HepG2 (cell line): ENCODE results near the gene ETFB. TPM values are rescaled to one million over a fixed set of nuclear protein-coding genes. Genes with fewer than 3 reads are reported as not detected.

ENCODE experiments used
- GABPB1 ChIP-seq: IDR thresholded peaks from 2 replicates; pipeline ENCODE4 v1.6.1; 2016; ENCODE audit warnings: mild to moderate bottlenecking, missing genetic modification reagents, moderate library complexity, missing compliant biosample characterization
- RFX5 ChIP-seq: IDR thresholded peaks from 2 replicates; pipeline ENCODE4 v1.6.1; 2011; ENCODE audit warnings: low read depth, low read length, improper control_type of control experiment
- SIN3B ChIP-seq: fragments of 150-350 bp; IDR thresholded peaks from 2 replicates; pipeline ENCODE4 v1.6.1; 2014; ENCODE audit warnings: low read length
- STAT5B ChIP-seq: sonication (generic); formaldehyde crosslinking; IDR thresholded peaks from 2 replicates; pipeline ENCODE4 v1.4.0; 2020; ENCODE audit warnings: missing genetic modification reagents
- U2AF2 ChIP-seq: fragments of 200-400 bp; formaldehyde crosslinking; IDR thresholded peaks from 2 replicates; pipeline ENCODE4 v1.6.1; 2017; ENCODE audit warnings: low read depth, mild to moderate bottlenecking, low read length
- ZNF44 ChIP-seq: sonication (generic); formaldehyde crosslinking; IDR thresholded peaks from 2 replicates; pipeline ENCODE4 v1.5.1; 2020; ENCODE audit warnings: mild to moderate bottlenecking, missing genetic modification reagents
- polyA plus RNA-seq, 8 experiments: library from polyadenylated mRNA; depleted of rRNA in 3 of 8; stranded (reverse) in 7 of 8; unstranded in 1 of 8; fragments of >200 nt; fragmentation: Illumina TruSeq in 4 of 8; extraction: Trizol in 4 of 8; gene quantifications; 2 replicates each; pipeline versions ENCODE4 v1.2.1 to v1.2.3, GENCODE V29; 2011 to 2016; ENCODE audit warnings: low read depth in 4 of 8, missing spikeins in 1 of 8, mixed read lengths in 1 of 8; ENCODE audit not compliant: insufficient read depth in 1 of 8
- total RNA-seq, 5 experiments: library from RNA; depleted of rRNA; stranded (reverse); fragments of >200 nt; fragmentation: Illumina TruSeq; extraction: Trizol; gene quantifications; 2 replicates each; pipeline ENCODE4 v1.2.3, GENCODE V29; 2016; ENCODE audit warnings: low read depth in 1 of 5
- TF ChIP-seq, protein P1 (sequence below): sonication (generic); formaldehyde crosslinking; IDR thresholded peaks from one replicate; pipeline ENCODE4 v1.5.1; 2020; ENCODE audit warnings: mild to moderate bottlenecking, missing genetic modification reagents; ENCODE audit errors: not compliant biosample characterization
- TF ChIP-seq, protein P2 (sequence below): sonication (generic); formaldehyde crosslinking; IDR thresholded peaks from 2 replicates; pipeline ENCODE4 v1.4.0; 2020; ENCODE audit warnings: missing genetic modification reagents, mild to moderate bottlenecking, borderline replicate concordance
- TF ChIP-seq, protein P3 (sequence below): IDR thresholded peaks from 2 replicates; pipeline ENCODE4 v1.6.1; 2016; ENCODE audit warnings: low read depth
- TF ChIP-seq, protein P4 (sequence below): sonication (generic); formaldehyde crosslinking; IDR thresholded peaks from 2 replicates; pipeline ENCODE4 v1.4.0; 2020; ENCODE audit warnings: missing genetic modification reagents, borderline replicate concordance

The ETFB gene
- total and polyA plus RNA-seq, 2 of the 13 experiments (the other 11 are each of a cell fraction or from before 2014, with no cell fraction given): 678 to 1,314 TPM

DNA sequence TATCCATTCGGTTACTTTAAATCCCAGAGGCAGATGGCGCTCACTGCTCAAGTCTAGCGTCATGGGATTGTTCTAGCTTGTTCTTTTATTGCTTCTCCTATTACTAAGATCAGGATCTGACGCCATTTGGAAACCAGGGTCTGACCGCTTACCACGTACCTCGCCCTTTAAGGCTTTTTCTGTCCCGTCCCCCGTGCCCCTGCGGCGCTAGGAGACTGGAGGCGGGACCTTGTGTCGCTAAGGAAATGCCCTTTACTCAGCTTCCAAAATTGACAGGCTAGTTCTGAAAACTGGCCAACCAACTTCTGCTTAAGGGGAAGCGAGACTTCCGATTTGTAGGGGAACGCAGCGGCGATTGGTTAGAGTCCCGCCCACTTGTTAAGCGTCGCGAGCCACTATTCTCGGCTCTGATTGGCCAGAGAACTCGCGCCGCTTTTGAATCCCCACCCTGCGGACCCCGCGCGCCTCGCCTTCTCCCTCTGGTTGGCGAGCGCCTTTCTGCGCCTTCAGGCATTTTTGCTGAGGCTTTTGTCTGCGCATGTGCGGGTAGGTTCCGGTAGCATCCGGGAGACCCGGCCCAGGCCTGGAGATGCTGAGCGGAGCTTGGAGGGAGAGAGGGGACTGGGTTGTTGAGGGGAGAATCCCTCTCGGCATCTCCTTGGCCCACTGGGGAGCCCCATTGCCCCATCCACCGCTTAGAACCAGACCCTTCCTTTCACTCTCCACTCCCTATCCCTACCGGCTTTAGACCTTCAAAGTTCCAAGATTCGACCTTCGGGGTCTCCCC lies 28.1 kb upstream of the ETFB start (continued):
- TF ChIP-seq, protein P1, sequence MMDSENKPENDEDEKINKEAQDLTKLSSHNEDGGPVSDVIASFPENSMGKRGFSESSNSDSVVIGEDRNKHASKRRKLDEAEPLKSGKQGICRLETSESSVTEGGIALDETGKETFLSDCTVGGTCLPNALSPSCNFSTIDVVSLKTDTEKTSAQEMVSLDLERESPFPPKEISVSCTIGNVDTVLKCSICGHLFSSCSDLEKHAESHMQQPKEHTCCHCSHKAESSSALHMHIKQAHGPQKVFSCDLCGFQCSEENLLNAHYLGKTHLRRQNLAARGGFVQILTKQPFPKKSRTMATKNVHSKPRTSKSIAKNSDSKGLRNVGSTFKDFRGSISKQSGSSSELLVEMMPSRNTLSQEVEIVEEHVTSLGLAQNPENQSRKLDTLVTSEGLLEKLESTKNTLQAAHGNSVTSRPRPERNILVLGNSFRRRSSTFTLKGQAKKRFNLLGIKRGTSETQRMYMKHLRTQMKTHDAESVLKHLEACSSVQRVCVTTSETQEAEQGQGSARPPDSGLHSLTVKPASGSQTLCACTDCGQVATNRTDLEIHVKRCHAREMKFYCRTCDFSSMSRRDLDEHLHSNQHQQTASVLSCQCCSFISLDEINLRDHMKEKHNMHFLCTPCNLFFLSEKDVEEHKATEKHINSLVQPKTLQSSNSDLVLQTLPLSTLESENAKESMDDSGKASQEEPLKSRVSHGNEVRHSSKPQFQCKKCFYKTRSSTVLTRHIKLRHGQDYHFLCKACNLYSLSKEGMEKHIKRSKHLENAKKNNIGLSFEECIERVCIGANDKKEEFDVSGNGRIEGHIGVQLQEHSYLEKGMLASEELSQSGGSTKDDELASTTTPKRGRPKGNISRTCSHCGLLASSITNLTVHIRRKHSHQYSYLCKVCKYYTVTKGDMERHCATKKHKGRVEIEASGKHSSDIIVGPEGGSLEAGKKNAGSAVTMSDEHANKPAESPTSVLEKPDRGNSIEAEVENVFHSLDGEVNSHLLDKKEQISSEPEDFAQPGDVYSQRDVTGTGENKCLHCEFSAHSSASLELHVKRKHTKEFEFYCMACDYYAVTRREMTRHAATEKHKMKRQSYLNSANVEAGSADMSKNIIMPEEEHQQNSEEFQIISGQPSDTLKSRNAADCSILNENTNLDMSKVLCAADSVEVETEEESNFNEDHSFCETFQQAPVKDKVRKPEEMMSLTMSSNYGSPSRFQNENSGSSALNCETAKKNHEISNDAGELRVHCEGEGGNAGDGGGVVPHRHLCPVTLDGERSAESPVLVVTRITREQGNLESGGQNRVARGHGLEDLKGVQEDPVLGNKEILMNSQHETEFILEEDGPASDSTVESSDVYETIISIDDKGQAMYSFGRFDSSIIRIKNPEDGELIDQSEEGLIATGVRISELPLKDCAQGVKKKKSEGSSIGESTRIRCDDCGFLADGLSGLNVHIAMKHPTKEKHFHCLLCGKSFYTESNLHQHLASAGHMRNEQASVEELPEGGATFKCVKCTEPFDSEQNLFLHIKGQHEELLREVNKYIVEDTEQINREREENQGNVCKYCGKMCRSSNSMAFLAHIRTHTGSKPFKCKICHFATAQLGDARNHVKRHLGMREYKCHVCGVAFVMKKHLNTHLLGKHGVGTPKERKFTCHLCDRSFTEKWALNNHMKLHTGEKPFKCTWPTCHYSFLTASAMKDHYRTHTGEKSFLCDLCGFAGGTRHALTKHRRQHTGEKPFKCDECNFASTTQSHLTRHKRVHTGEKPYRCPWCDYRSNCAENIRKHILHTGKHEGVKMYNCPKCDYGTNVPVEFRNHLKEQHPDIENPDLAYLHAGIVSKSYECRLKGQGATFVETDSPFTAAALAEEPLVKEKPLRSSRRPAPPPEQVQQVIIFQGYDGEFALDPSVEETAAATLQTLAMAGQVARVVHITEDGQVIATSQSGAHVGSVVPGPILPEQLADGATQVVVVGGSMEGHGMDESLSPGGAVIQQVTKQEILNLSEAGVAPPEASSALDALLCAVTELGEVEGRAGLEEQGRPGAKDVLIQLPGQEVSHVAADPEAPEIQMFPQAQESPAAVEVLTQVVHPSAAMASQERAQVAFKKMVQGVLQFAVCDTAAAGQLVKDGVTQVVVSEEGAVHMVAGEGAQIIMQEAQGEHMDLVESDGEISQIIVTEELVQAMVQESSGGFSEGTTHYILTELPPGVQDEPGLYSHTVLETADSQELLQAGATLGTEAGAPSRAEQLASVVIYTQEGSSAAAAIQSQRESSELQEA: no peak
- TF ChIP-seq ZNF44 (no peak), STAT5B (CRISPR knock-in tag) (no peak), RFX5 (no peak), SIN3B (peak; percentile 94), U2AF2 (no peak), GABPB1 (CRISPR knock-in tag) (peak; percentile 91)
- TF ChIP-seq, protein P2, sequence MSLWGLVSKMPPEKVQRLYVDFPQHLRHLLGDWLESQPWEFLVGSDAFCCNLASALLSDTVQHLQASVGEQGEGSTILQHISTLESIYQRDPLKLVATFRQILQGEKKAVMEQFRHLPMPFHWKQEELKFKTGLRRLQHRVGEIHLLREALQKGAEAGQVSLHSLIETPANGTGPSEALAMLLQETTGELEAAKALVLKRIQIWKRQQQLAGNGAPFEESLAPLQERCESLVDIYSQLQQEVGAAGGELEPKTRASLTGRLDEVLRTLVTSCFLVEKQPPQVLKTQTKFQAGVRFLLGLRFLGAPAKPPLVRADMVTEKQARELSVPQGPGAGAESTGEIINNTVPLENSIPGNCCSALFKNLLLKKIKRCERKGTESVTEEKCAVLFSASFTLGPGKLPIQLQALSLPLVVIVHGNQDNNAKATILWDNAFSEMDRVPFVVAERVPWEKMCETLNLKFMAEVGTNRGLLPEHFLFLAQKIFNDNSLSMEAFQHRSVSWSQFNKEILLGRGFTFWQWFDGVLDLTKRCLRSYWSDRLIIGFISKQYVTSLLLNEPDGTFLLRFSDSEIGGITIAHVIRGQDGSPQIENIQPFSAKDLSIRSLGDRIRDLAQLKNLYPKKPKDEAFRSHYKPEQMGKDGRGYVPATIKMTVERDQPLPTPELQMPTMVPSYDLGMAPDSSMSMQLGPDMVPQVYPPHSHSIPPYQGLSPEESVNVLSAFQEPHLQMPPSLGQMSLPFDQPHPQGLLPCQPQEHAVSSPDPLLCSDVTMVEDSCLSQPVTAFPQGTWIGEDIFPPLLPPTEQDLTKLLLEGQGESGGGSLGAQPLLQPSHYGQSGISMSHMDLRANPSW (CRISPR knock-in tag): no peak
- TF ChIP-seq, protein P3, sequence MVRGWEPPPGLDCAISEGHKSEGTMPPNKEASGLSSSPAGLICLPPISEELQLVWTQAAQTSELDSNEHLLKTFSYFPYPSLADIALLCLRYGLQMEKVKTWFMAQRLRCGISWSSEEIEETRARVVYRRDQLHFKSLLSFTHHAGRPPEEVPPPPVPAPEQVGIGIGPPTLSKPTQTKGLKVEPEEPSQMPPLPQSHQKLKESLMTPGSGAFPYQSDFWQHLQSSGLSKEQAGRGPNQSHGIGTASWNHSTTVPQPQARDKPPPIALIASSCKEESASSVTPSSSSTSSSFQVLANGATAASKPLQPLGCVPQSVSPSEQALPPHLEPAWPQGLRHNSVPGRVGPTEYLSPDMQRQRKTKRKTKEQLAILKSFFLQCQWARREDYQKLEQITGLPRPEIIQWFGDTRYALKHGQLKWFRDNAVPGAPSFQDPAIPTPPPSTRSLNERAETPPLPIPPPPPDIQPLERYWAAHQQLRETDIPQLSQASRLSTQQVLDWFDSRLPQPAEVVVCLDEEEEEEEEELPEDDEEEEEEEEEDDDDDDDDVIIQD (CRISPR knock-in tag): no peak; the same call in 1 of the 2 replicates
- TF ChIP-seq, protein P4, sequence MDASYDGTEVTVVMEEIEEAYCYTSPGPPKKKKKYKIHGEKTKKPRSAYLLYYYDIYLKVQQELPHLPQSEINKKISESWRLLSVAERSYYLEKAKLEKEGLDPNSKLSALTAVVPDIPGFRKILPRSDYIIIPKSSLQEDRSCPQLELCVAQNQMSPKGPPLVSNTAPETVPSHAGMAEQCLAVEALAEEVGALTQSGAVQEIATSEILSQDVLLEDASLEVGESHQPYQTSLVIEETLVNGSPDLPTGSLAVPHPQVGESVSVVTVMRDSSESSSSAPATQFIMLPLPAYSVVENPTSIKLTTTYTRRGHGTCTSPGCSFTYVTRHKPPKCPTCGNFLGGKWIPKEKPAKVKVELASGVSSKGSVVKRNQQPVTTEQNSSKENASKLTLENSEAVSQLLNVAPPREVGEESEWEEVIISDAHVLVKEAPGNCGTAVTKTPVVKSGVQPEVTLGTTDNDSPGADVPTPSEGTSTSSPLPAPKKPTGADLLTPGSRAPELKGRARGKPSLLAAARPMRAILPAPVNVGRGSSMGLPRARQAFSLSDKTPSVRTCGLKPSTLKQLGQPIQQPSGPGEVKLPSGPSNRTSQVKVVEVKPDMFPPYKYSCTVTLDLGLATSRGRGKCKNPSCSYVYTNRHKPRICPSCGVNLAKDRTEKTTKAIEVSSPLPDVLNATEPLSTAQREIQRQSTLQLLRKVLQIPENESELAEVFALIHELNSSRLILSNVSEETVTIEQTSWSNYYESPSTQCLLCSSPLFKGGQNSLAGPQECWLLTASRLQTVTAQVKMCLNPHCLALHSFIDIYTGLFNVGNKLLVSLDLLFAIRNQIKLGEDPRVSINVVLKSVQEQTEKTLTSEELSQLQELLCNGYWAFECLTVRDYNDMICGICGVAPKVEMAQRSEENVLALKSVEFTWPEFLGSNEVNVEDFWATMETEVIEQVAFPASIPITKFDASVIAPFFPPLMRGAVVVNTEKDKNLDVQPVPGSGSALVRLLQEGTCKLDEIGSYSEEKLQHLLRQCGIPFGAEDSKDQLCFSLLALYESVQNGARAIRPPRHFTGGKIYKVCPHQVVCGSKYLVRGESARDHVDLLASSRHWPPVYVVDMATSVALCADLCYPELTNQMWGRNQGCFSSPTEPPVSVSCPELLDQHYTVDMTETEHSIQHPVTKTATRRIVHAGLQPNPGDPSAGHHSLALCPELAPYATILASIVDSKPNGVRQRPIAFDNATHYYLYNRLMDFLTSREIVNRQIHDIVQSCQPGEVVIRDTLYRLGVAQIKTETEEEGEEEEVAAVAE: peak; percentile 99
